GM19372 (cell line): Measurements from ENCODE around the gene NCOA7.
A peak's percentile ranks its signal among the peaks of the same experiment; 100 is the strongest.
"Not testable (repeated sequence)": the region's sequence is repeated elsewhere in the genome, so short reads cannot be mapped to it uniquely, and the experiment has no call there.

Experiments
- ATAC-seq: cut with Tn5 transposase; IDR thresholded peaks from one replicate; pipeline ENCODE4 v1.9.1; 2021; ENCODE audit warnings: mild to moderate bottlenecking, low read depth, moderate library complexity; ENCODE audit not compliant: unreplicated experiment

NCOA7 gene

DNA sequence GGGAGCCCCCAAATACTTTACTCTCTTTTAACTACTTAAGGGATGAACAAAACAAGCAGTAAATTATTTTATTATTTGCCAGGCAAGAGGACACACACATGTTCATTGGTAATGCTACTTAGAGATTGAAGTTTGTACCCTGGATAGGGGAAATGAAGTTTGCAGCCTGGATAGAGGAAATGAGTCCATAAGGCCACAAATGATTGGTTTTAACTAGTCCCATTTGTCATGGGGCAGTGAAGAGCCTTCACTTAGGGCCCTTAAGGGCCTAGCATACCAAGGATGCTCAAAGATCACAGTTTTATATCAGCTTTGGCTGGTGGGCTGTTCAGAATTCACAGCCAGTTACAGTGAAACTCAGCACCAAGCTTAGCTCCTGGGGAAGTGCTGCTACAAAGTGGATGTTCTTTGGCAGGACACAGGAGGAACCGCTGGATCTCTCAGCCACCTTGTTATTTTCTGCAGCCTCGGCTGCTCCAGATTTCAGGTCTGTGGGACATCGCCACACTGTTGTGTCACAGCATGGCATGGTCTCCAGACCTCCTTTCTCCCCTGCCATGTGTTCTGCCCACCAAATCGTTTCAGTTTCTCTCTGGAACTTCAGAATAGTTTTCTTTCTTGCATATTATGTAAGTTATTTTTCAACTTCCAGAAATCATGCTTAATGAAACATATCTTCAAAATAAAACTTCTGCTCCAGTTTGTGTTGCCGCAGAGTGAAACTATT lies 41.8 kb downstream of the NCOA7 start:
- ATAC-seq, result no peak

DNA sequence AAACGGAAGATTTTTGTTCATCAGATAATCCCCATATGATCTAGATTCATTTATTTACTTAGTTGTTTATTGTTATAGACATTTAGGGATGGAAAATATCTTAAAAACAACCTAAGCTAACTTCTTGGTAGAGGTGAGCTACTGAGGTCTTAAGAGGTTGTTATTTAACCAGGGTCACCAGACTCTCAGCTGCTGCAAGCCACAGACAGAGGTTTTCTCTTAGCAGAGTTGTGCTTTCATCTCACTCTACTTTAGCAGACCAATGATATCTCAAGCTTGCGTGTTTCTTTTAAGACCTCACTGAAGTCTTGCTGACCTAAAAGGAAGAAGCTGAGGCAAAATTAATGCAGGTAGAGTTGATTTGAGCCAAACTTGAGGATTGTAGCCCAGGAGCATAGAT lies 43.6 kb downstream of the NCOA7 start:
- ATAC-seq, result peak; percentile 96

DNA sequence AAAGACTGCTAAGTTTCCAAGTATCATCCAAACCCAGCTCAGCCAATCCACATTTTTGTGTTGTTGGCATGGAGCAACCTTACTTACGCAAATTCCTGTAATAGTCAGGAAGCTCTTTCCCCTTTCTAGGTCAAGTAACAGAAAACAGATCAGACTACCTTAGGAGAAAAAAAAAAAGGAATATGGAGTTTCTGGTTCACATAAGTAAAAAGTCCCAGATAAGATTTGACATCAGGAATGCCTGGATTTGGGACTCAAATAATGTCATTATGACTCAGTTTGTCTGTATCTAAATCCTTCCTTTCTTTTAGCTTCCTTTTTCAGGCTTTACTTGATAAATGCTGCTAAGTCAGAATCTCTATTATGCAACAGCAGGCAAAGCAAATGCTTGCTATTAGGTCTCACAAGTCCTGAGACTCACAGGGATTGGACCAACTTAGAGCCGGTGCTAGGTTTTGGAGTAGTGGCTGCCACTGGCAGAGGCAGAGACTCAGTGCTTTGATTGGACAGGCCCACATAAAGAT lies 44.5 kb downstream of the NCOA7 start:
- ATAC-seq, result no peak

DNA sequence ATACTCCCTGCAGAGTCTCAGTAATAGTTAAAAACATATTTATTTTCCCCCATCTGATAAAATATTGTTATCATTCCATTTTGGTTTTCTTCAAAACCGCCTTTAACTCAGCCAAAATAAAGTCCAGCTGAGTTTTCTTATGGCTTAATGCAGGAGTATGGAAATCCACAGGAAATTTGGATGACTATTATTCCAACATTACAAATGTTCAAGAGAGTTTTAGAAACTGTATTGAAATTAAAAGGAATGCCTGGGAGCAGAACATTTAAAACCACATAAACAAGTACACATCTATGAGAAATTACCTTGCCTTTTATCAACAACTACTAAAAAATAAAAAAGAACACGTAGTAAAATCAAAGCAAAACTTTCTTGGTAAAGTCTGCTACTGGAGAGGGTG lies 45.7 kb downstream of the NCOA7 start:
- ATAC-seq, result no peak

DNA sequence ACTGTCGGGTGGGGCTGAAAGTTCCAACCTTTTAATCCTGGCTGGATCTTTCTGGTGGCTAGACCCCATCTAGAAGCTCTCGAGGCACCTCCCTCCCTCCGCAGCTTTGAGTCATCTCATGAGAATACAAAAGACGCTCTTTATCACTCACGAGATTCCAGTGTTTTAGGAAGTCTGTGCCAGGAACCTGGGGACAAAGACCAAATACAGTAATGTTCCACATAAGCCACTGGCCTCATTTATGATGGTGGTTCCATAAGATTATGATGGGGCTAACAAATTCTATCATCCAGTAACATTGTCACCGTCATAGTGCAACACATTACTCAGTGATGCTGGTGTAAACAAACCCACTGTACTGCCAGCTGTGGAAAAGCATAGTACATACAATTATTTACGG lies 48.7 kb downstream of the NCOA7 start:
- ATAC-seq, result no peak

DNA sequence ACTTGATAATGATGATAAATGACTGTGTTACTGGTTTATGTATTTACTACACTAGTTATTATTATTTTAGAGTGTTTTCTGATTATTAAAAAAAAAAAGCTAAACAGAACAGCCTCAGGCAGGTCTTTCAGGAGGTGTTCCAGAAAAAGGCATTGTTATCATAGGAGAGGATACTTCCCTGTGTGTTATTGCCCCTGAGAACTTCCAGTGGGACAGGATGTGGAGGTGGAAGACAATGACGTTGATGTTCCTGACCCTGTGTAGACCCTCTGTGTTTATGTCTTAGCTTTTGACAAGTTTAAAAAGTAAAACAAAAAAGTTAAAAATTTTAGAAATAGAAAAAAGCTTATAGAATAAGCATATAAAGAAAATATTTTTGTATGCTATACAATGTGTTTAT lies 49.1 kb downstream of the NCOA7 start:
- ATAC-seq, result no peak

DNA sequence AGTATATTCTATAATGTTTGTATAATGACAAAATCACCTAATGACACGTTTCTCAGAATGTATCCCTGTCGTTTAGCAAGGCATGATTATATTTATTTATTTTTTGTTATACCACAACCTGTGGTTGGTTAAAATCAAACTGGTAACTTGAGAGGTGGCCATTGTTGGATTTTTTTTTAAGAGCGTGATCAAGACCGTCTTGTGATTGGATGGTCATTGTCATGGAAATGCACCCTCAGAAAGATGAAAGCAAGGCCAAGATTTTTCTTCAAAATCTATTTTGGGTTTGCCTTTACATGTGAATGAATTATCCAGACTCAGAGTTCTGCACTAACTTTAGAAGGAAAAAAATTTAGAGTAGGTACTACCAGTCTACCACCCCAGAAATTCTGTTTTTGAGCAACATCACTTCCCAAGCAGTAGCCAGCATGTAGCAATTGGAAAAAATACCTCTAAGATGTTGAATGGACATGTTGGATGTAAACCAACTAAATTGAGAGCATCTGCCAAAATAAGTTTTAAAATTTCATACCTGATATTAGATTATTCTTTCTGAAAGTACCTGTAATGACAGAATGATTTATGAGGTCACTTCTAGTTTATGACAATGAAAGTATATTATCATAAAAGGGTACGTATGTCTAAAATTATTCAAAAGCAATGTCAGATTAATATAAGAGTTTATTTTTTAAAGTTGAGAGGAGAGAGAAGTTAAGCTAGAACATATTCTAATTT lies 50.8 kb downstream of the NCOA7 start:
- ATAC-seq, result no peak

DNA sequence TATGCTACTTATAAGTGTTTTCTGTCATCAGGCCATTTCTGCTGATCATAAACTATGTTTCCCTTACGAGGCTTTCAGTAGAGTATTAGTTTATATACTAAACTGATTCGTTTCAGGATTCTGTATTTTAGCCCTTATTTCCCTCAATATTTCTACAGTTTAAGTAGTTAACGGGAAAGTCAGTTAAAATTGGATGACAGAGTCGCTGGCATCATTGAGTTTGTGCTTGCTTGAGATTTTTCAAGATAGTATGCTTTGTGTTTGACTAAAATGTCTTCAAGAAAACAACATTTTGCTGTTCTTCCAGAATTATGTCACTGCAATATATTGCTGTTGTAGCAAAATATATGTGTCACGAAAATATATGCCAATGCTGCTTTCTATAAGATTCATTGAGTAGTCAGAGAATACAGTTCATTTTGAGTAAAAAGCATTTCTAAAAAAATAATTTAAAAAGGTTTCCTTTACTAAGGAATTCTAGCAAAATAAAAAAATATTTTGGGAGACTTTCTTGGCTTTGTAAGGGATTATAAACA lies 51.4 kb downstream of the NCOA7 start:
- no peak for ATAC-seq

DNA sequence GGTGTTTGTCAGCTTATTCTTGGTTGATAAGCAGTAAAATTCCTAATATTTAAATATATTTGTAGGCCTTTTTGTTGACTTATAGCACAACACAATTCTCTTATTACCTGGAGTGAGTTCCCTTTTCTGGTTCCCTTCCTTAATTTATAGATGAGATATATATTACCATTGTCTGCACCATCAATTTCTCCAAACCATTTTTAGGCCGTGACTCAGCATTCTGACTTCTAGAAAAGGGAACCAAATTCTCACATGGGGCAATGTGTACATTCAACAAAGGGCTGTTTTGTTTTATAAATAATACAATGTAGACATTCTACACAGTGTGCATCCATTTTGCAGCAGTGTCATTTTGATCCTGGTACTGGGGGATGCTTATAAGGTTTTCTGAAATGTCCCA lies 52.8 kb downstream of the NCOA7 start:
- no peak for ATAC-seq

DNA sequence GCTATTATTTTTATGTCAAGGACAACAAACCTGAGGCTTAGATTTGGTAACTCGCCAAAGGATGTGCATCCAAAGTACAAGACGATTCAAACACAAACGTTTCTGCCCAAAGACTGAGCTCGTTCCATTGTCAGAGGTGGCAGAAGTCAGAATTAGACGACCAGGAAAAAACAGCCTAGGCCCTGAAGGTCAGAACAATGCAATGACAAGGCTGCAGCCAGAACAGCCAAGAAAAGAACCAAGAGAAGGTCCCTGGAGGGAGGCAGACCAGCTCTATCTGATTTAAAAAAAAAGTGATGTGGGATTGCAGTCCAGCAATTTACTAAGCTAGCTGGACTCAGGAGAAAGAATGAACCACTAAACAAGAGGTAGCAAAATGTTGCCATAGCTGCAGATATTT lies 54.2 kb downstream of the NCOA7 start:
- no peak for ATAC-seq

DNA sequence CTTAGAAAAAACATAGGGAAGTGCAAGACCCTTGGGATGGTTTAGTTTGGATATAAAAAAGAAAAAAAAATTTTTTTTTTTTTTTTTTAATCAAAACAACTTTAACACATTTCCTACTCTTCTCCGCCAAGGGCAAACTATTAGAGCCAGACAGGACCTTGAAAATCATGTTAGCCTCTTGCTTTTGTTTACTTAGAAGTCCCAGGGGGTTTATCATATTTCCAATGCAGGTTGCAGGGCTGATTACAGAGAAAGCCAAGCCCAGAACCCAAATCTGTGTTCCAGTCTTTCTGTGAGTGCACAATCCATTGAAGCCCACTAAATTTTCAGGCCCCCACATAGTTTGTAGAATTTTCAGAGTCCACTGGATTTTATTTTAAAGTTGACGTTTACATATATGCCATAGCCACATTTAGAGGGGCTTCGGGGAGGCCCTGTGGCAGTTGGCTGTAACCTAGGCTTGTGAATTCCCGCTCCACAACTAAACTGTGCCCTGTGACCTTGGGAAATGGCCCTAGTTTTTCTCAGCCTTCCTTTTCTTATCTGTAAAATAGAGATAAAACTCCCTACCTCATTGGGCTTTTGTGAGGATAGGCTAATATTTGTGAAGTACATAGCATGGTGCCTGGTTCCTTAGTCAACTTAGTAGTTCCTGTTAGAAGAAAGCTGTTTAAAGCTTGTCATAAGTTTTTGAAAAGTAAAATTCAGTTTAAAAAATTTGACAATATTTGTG lies 55.7 kb downstream of the NCOA7 start:
- no peak for ATAC-seq

DNA sequence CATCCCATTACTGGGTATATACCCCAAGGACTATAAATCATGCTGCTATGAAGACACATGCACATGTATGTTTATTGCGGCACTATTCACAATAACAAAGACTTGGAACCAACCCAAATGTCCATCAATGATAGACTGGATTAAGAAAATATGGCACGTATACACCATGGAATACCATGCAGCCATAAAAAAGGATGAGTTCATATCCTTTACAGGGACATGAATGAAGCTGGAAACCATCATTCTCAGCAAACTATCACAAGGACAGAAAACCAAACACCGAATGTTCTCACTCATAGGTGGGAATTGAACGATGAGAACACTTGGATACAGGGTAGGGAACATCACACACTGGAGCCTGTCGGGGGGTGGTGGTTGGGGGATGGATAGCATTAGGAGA lies 57.5 kb downstream of the NCOA7 start:
- ATAC-seq, result not testable (repeated sequence)

DNA sequence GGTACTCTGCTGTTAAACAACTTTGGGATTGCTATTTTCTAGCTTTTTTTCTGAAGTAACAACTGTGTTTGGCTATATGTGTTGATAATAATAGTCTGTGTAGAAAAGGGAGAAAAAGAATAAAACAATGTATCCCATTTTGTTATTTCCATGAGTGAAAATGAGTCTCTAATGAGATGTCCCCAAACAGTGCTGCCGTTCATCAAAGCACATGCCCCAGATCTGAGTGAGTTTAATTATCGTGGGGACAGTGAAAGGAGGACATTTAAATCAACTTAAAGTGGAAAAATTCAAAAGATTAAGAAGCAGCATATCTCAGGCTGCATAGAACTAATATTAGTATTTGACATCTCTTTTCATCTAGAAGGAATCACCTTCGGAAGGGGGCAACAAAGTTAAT lies 59.6 kb downstream of the NCOA7 start:
- no peak for ATAC-seq

DNA sequence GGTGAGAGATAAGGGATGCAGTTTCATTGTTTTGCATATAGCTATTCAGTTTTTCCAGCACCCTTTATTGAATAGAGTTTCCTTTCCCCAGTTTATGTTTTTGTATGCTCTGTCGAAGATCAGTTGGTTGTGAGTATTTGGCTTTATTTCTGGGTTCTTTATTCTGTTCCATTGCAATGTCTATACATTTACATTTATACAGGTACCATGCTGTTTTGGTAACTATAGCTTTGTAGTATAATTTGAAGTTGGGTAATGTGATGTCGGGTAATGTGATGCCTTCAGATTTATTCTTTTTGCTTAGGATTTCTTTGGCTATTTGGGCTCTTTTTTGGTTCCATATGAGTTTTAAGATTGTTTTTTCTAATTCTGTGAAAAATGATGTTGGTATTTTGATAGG lies 61.8 kb downstream of the NCOA7 start:
- ATAC-seq, result no peak

DNA sequence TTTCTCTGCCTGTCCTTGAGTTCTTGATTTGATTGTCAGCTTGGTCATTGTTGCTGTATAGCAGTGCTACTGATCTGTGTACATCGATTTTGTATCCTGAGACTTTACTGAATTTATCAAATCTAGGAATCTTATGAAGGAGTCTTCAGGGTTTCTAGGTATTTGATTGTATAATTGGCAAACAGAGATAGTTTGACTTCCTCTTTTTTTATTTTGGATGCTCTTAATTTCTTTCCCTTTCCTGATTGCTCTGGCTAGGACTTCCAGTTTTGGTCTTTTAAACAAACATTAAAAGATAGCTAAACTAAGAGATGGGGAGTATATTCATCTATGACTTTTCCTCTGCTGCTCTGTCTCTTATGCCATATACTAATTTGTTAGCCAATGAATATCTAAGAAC lies 62.4 kb downstream of the NCOA7 start:
- ATAC-seq, result no peak

DNA sequence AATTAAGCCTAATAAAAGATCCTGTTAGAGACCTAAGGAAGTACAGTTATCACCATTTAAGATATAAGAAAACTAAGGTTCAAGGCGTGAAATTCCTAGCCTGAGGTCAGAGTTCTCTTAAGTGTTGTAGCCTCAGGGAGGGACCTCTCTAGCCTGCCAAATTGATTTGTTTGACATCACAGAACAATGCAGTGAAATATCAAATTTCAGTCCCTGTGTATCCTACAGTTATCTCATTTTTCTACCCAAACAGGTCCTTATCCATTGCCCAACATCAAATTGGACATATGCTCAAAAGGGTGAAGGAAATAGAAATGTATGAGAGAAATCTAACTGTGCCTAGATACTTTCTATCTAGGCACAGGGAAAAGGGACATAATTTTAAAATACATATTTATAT lies 63.0 kb downstream of the NCOA7 start:
- ATAC-seq, result no peak

DNA sequence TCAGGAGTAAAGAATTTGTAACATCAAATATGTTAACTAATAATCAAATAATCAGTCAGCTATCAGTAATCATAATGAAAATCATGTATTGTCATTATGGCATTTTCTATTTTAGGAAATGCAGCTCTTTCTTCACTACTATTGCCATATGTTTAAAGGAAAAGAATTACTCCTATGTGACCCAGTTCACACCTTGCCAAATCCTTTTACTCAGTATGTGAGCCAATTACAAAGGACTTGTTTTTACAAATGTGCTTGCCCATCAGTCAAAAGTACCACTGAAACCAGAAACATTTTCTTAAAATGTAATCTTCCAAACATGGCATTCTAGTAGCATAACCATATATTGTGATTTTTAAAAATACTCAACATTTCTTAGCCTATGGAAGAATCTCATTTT lies 63.6 kb downstream of the NCOA7 start:
- no peak for ATAC-seq

DNA sequence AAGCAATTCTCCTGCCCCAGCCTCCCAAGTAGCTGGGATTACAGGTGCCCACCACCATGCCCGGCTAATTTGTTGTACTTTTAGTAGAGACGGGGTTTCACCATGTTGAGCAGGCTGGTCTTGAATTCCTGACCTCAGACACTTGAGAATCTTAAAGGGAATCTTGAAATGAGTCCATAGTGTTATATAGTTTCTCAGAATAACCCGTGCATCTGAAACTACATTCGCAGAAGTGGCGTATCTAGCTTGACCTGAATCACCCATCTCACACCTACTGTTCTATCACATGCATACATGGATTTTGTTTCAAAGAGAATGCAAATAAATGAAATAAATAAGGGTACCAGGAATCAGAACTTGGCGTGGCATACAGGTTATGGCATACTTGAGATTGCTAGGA lies 65.0 kb downstream of the NCOA7 start:
- ATAC-seq, result no peak

DNA sequence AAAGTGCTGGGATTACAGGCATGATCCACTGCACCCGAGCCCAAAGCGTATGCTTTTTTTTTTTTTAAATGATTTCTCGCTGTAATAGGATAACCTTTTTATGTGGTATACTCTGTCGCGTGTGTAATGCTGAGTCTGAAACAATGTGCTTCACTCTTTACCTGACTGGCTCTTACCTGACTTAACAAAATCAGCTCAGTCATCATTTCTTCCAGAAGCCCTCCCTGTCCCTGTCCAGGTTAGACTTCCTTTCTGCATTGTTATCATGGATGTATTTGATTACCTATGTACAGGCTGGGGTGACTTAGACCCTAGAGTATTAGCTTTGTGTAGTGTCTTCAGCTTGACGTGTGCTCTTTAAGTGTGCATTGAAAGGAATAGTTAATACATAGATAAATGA lies 67.1 kb downstream of the NCOA7 start:
- no peak for ATAC-seq

DNA sequence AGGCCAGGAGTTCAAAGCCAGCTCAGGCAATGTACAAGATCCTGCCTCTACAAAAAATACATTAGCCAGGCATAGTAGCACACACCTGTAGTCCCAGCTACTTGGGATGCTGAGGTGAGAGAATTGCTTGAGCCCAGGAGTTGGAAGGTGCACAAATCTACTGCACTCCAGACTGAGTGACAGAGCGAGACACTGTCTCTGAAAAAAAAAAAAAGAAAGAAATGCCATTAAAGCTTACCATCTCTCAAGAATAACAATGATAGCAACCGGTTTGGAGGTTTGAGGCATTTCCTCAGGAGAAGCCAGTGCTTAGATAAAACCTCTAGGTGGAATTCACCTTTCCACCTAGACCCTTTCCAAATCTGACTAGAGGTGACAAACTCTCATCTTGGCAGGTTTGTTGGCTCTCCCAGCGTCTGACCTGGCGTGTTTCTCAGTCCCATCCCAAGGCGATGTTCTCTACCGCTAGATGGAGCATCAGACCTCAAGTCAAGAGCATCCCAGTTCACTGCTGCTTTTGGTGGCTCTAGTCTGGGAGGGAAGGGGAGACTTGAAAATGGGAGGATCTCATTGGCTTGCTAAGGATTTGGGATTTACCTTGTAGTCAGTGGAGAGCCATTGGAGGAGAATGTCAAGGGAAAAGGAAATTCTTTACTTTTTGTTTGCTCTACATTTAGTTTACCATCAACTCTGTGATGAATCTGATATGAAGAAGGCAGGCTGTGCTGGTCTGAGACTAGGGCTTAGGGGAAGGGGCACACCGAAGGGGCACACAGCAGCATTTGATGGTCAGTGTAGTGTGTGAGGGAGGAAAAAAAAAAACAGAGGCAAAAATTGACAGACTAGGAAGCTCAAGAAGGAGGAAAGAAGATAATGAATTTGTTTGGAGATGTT lies 67.9 kb downstream of the NCOA7 start:
- peak; percentile 67 for ATAC-seq
